NCI-H1105 (cell line): ENCODE results near the gene CPLANE2.
"Not testable (repeated sequence)": the region's sequence is repeated elsewhere in the genome, so short reads cannot be mapped to it uniquely, and the experiment has no call there.

Source experiments
- DNase-seq: peaks from one replicate; lab custom pipeline; 2025; lab: John Stamatoyannopoulos, UW

CPLANE2 gene

GRCh38 chr1:16208270-16208987 lies 28.6 kb downstream of the CPLANE2 start:
- no peak for DNase-seq

- no peak for DNase-seq
Observed at GRCh38 chr1:16207318-16208269, 29.4 kb downstream of the CPLANE2 start.

- DNase-seq, result peak; percentile 99
Observed at GRCh38 chr1:16206547-16207317, 30.3 kb downstream of the CPLANE2 start.

GRCh38 chr1:16205891-16206546 lies 31.0 kb downstream of the CPLANE2 start:
- no peak for DNase-seq

- DNase-seq, result no peak
Observed at GRCh38 chr1:16205334-16205671, 31.7 kb downstream of the CPLANE2 start.

- no peak for DNase-seq
Observed at GRCh38 chr1:16204634-16205333, 32.2 kb downstream of the CPLANE2 start.

- no peak for DNase-seq
Observed at GRCh38 chr1:16204216-16204615, 32.8 kb downstream of the CPLANE2 start.

GRCh38 chr1:16203550-16203949 lies 33.4 kb downstream of the CPLANE2 start:
- DNase-seq, result no peak

GRCh38 chr1:16202281-16203210 lies 34.4 kb downstream of the CPLANE2 start:
- no peak for DNase-seq

- DNase-seq, result no peak
Observed at GRCh38 chr1:16199700-16200099, 37.3 kb downstream of the CPLANE2 start.

- DNase-seq, result no peak
Observed at GRCh38 chr1:16199157-16199501, 37.9 kb downstream of the CPLANE2 start.

- DNase-seq, result no peak
Observed at GRCh38 chr1:16198444-16199156, 38.4 kb downstream of the CPLANE2 start.

GRCh38 chr1:16196874-16197273 lies 40.1 kb downstream of the CPLANE2 start:
- no peak for DNase-seq

GRCh38 chr1:16196139-16196538 lies 40.8 kb downstream of the CPLANE2 start:
- DNase-seq, result not testable (repeated sequence)

GRCh38 chr1:16195518-16195905 lies 41.5 kb downstream of the CPLANE2 start:
- DNase-seq, result no peak

GRCh38 chr1:16191916-16192546 lies 45.0 kb downstream of the CPLANE2 start:
- no peak for DNase-seq

GRCh38 chr1:16191309-16191708 lies 45.7 kb downstream of the CPLANE2 start:
- DNase-seq, result no peak

GRCh38 chr1:16189921-16190621 lies 46.9 kb downstream of the CPLANE2 start:
- DNase-seq, result no peak

GRCh38 chr1:16189003-16189402 lies 48.0 kb downstream of the CPLANE2 start:
- no peak for DNase-seq
